NT2/D1 (cell line): Measurements from ENCODE around the gene LTBP1.

ENCODE experiments used
- DNase-seq: peaks from one replicate; pipeline ENCODE4 v3.0.0-alpha.2; 2011; ENCODE audit warnings: low read depth, low spot score
- H3K27me3 ChIP-seq: 2 replicates; pipeline ENCODE4 v1.6.0; 2011; ENCODE audit warnings: mild to moderate bottlenecking; ENCODE audit not compliant: insufficient read length, insufficient read depth
- H3K36me3 ChIP-seq: 2 replicates; pipeline ENCODE4 v1.6.1; 2011; ENCODE audit warnings: mild to moderate bottlenecking, low read length, mixed read lengths; ENCODE audit not compliant: insufficient read depth, insufficient read length
- H3K4me1 ChIP-seq: 2 replicates; pipeline ENCODE4 v1.5.1; 2011; ENCODE audit not compliant: insufficient read depth, insufficient read length
- H3K4me3 ChIP-seq: 2 replicates; pipeline ENCODE4 v1.5.1; 2011; ENCODE audit warnings: low read depth; ENCODE audit not compliant: insufficient read length
- H3K9ac ChIP-seq: 2 replicates; pipeline ENCODE4 v1.6.0; 2011; ENCODE audit warnings: low read depth; ENCODE audit not compliant: insufficient read length
- H3K9me3 ChIP-seq: 2 replicates; pipeline ENCODE4 v1.5.1; 2011; ENCODE audit warnings: mild to moderate bottlenecking, low read length; ENCODE audit not compliant: insufficient read depth
- SUZ12 ChIP-seq: IDR thresholded peaks from 2 replicates; pipeline ENCODE4 v1.6.1; 2011; ENCODE audit not compliant: insufficient read length, insufficient read depth; ENCODE audit errors: extremely low read depth
- YY1 ChIP-seq: IDR thresholded peaks from 2 replicates; pipeline ENCODE4 v1.6.1; 2011; ENCODE audit not compliant: insufficient read length, insufficient read depth
- ZNF274 ChIP-seq: IDR thresholded peaks from 2 replicates; pipeline ENCODE4 v1.6.1; 2011; ENCODE audit warnings: mild to moderate bottlenecking, low read depth, low read length

The LTBP1 gene

GRCh38 chr2:33430856-33431255, 484.1 kb downstream of the LTBP1 start:
- no peaks in the 10 kb centered on the region for H3K4me1 ChIP-seq
- no peaks in the 10 kb centered on the region for H3K9me3 ChIP-seq
- no peak for DNase-seq
- H3K9ac ChIP-seq = no peak overlapping the region
- no peaks in the 10 kb centered on the region for H3K27me3 ChIP-seq
- TF ChIP-seq ZNF274 = no peak
- TF ChIP-seq YY1 = no peak
- TF ChIP-seq SUZ12 = no peak
- no peaks in the 10 kb centered on the region for H3K36me3 ChIP-seq
- no peak overlapping the region for H3K4me3 ChIP-seq

- Histone ChIP-seq H3K4me3 (no peak overlapping the region), H3K27me3 (no peaks in the 10 kb centered on the region), H3K9me3 (no peaks in the 10 kb centered on the region), H3K9ac (no peak overlapping the region), H3K4me1 (no peaks in the 10 kb centered on the region), H3K36me3 (no peaks in the 10 kb centered on the region)
- no peak for DNase-seq
- TF ChIP-seq ZNF274 = no peak
- TF ChIP-seq YY1 = no peak
- TF ChIP-seq SUZ12 = no peak
These were observed 486.1 kb downstream of the LTBP1 start for GRCh38 chr2:33432871-33433270.

DNA sequence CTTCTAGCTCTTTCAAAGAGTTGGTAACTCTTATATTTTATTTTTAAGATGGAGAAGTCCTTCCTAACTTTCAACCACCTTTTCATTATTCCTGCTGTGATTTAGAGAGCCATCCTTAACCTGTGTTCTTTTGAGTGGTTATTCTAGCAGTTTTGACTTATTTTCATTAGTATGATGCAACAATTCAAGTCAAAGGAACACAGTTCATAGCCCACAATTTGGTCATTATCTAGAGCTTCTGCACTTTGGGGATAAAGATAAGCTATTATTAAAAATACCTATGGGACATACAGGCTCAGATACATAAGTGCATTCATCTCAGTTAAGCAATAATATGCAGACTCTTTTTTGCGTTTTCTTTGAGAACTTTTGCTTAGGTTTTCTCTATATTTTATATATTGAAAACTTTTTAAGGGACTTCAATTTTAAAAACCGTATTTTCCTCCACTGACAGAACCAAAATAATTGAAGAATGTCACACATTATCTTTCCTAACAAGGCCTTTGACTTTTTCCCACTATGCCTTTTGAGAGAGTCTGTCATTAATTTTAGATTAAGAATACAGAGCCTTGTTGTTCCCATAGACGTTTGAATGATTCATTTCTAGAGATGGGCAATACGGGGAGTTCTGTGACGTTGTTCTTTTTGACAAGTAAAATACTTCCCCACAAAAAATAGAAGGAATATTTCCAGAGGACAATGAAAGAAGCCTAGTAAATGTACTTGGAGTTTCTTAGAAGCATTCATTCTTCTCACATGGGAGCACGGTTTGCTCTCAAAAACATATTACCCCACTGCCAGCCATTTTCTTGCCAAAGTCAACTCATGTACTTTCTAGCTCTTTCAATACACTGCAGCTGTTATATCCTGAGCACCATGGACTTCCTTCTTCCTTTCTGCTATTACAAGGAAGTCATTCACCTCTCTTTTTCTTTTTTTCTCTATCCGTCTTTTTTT, 486.8 kb downstream of the LTBP1 start:
- TF ChIP-seq YY1 (no peak), SUZ12 (no peak), ZNF274 (no peak)
- H3K27me3 ChIP-seq = no peaks in the 10 kb centered on the region
- H3K4me3 ChIP-seq = no peak overlapping the region
- H3K9ac ChIP-seq = no peak overlapping the region
- H3K36me3 ChIP-seq = no peaks in the 10 kb centered on the region
- H3K9me3 ChIP-seq = no peaks in the 10 kb centered on the region
- no peaks in the 10 kb centered on the region for H3K4me1 ChIP-seq
- DNase-seq = no peak

- Histone ChIP-seq H3K4me1 (no peaks in the 10 kb centered on the region), H3K9me3 (no peaks in the 10 kb centered on the region), H3K4me3 (no peak overlapping the region), H3K9ac (no peak overlapping the region), H3K36me3 (no peaks in the 10 kb centered on the region), H3K27me3 (no peaks in the 10 kb centered on the region)
- TF ChIP-seq SUZ12 (no peak), ZNF274 (no peak), YY1 (no peak)
- no peak for DNase-seq
These were observed 488.8 kb downstream of the LTBP1 start for GRCh38 chr2:33435518-33435917.

DNA sequence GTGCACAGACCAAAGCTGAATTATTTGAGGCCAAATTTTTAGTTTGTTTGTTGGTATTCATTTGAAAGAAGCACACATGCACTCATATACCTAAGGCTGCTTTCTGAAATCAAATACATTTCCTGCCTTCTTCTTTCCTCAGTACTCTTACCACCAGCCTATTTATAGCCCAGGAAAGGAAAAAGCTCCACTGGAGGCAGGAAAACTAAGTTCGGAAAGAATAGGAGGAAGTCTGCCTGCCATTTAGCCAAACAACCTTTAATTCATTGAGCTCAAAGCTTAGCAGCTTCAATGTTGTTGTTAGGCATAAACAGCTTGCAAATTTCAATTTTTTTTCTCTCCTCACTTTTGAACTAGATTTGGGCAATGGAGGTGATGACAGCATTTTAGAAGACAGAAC, 489.3 kb downstream of the LTBP1 start:
- no peak for DNase-seq

DNA sequence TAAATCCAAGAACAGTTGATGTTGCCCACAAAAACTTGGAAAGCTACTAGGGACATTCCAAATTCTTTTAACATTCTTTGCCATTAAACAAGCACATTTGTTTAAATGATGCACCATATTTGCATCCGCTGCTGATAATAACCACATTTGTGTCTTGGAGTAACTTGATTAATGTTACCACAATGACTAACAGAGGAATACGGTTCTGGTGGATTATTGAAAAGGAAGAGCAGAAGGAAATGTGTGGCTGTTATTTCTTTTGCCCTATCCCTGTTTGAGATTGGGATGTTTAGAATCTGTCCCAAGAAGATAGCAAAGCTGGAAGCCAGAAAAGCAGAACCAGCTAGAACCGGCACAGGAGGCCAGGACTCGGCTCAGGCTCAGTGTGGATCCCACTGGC, 490.5 kb downstream of the LTBP1 start:
- H3K27me3 ChIP-seq = no peaks in the 10 kb centered on the region
- H3K4me3 ChIP-seq = no peak overlapping the region
- no peaks in the 10 kb centered on the region for H3K36me3 ChIP-seq
- TF ChIP-seq YY1 (no peak), SUZ12 (no peak), ZNF274 (no peak)
- no peak for DNase-seq
- H3K9ac ChIP-seq = no peak overlapping the region
- no peaks in the 10 kb centered on the region for H3K4me1 ChIP-seq
- H3K9me3 ChIP-seq = no peaks in the 10 kb centered on the region

More for the DNA sequence above, 489.3 kb downstream of the LTBP1 start:
- TF ChIP-seq ZNF274 = no peak
- TF ChIP-seq YY1 = no peak
- TF ChIP-seq SUZ12 = no peak
- no peak overlapping the region for H3K4me3 ChIP-seq
- H3K9me3 ChIP-seq = no peaks in the 10 kb centered on the region
- no peaks in the 10 kb centered on the region for H3K36me3 ChIP-seq
- H3K9ac ChIP-seq = no peak overlapping the region
- no peaks in the 10 kb centered on the region for H3K4me1 ChIP-seq
- H3K27me3 ChIP-seq = no peaks in the 10 kb centered on the region

DNA sequence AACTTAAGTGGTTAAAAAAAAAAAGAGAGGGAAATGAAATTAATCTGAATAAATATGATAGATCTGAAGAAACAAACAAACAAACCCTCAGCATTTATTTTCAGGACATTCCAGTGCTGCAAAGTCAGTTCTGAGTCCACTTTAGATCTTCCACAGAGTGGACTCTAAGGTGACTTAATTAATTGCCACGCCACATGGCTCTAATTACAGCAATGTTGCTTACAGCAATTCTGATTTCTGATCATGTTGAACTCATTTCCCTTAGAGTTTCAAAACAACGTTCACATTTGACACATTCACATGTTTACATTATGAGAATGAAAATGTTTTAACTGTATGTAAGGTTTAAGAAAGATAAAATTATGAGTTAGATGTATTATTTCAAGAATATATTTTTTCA, 491.1 kb downstream of the LTBP1 start:
- Histone ChIP-seq H3K9ac (no peak overlapping the region), H3K27me3 (no peaks in the 10 kb centered on the region), H3K4me3 (no peak overlapping the region), H3K9me3 (no peaks in the 10 kb centered on the region), H3K36me3 (no peaks in the 10 kb centered on the region), H3K4me1 (no peaks in the 10 kb centered on the region)
- TF ChIP-seq ZNF274 (no peak), YY1 (no peak), SUZ12 (no peak)
- DNase-seq = no peak
